Prostate gland (tissue), 2 donors: ENCODE measurements around the gene FXYD4.

Source experiments
- POLR2AphosphoS5 ChIP-seq: sonication (generic); formaldehyde crosslinking; IDR thresholded peaks from one replicate; pipeline ENCODE4 v1.6.1; 2017; ENCODE audit warnings: antibody characterized with exemption
- TF ChIP-seq, protein P1 (sequence below), 4 experiments: fragments of 200-600 bp in 2 of 4; fragments of 450-650 bp in 2 of 4; sonication (generic) in 2 of 4; IDR thresholded peaks; 1 replicate in 3 of 4; 2 replicates in 1 of 4; pipeline ENCODE4 v1.5.1; 2016 to 2019; ENCODE audit warnings: antibody characterized with exemption in 4 of 4, mild to moderate bottlenecking in 2 of 4, moderate library complexity in 2 of 4

DNA sequence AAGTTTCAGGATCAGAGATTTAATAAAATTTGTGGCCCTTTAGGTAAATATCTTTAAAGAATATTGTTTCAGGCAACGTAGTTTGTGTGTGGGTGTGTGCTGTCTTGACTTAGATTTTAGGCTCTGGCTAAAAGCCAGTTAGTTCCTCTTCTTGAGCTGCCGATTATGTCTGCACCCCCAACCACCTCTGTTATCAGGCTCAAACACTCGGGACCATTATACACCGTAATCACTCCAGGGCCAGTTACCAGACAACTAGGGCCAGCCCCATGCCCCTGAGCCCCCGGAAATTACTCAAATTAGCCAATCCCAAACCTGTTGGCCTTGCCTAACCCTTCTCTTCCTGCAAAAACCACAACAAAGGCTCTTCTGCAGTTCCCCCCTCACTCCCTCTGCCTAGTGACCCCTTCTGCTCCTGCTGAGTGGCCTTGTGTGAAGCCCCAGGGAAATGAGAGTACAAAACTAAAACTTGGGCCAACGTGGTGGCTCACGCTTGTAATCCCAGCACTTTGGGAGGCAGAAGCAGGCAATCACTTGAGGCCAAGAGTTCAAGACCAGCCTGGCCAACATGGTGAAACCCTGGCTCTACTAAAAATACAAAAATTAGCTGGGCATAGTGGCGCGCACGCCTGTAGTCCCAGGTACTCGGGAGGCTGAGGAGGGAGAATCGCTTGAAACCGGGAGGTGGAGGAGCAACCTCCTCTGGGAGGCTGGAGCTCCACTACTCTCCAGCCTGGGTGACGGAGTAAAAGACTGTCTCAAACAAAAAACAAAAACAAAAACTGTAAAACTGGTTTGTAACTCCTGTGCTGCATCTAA, 46.7 kb downstream of the FXYD4 start:
- TF ChIP-seq, protein P1, sequence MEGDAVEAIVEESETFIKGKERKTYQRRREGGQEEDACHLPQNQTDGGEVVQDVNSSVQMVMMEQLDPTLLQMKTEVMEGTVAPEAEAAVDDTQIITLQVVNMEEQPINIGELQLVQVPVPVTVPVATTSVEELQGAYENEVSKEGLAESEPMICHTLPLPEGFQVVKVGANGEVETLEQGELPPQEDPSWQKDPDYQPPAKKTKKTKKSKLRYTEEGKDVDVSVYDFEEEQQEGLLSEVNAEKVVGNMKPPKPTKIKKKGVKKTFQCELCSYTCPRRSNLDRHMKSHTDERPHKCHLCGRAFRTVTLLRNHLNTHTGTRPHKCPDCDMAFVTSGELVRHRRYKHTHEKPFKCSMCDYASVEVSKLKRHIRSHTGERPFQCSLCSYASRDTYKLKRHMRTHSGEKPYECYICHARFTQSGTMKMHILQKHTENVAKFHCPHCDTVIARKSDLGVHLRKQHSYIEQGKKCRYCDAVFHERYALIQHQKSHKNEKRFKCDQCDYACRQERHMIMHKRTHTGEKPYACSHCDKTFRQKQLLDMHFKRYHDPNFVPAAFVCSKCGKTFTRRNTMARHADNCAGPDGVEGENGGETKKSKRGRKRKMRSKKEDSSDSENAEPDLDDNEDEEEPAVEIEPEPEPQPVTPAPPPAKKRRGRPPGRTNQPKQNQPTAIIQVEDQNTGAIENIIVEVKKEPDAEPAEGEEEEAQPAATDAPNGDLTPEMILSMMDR (IDR thresholded peaks at IDR 0.05), result no peak
- no peak for TF ChIP-seq POLR2AphosphoS5
